ENCODE data around the gene LRRC45.

The LRRC45 gene

DNA sequence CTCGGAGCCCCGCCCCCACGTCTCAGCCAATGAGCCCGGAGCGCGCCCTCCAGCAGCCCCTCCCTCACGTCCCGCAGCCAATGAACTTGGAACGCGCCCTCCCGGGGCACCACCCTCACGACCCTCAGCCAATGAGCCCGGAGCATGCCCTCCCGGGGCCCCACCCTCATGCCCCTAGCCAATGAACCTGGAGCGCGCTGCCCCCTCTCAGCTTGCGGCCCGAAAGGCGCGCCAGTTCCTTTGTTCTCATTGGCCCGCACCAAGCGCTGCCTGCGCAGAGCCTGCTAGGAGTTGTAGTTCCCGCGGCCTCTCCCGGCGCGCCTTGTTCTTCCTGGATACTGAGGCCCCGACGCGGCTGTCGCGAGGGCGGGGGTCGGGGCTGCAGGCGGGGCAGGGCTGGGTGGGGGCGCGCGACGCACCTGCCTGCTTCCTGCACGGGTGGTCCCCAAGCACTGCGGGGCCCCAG, at the start of gene LRRC45:
LRRC45 (plus strand) TSS at position 325 of the 466 bp plus-strand sequence. CDS start 339 bp downstream, outside the sequence.
- peak within 1 kb of the TSS; percentile 99 for H3K27ac ChIP-seq
- TF ChIP-seq ZFX (IDR thresholded peaks at IDR 0.05), result no peak
- TF ChIP-seq, protein P1, sequence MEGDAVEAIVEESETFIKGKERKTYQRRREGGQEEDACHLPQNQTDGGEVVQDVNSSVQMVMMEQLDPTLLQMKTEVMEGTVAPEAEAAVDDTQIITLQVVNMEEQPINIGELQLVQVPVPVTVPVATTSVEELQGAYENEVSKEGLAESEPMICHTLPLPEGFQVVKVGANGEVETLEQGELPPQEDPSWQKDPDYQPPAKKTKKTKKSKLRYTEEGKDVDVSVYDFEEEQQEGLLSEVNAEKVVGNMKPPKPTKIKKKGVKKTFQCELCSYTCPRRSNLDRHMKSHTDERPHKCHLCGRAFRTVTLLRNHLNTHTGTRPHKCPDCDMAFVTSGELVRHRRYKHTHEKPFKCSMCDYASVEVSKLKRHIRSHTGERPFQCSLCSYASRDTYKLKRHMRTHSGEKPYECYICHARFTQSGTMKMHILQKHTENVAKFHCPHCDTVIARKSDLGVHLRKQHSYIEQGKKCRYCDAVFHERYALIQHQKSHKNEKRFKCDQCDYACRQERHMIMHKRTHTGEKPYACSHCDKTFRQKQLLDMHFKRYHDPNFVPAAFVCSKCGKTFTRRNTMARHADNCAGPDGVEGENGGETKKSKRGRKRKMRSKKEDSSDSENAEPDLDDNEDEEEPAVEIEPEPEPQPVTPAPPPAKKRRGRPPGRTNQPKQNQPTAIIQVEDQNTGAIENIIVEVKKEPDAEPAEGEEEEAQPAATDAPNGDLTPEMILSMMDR (conservative IDR thresholded peaks at IDR 0.05), result no peak

DNA sequence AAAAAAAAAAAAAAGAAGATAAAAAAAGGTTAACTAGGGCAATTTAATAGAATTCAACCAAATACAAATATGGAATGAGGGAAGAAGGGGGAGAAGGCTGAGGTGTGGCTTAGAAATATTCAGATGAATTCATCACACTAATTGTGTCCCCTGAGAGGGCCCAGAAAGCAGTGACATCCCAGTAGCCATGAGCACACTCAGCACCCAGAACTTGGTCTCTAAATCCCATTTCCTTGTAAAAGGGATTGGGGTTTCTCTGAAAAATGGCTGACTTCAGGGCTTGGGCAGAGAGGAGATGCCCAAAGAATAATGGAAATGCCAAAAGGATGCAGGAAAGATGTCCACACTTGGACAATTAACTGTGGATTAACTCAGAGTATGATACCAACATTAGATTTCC, 49.7 kb upstream of the LRRC45 start:
- TF ChIP-seq ZFX (IDR thresholded peaks at IDR 0.05), result no peak
- TF ChIP-seq, protein P1 (conservative IDR thresholded peaks at IDR 0.05), result no peak
- H3K27ac ChIP-seq, result no peak overlapping the region

DNA sequence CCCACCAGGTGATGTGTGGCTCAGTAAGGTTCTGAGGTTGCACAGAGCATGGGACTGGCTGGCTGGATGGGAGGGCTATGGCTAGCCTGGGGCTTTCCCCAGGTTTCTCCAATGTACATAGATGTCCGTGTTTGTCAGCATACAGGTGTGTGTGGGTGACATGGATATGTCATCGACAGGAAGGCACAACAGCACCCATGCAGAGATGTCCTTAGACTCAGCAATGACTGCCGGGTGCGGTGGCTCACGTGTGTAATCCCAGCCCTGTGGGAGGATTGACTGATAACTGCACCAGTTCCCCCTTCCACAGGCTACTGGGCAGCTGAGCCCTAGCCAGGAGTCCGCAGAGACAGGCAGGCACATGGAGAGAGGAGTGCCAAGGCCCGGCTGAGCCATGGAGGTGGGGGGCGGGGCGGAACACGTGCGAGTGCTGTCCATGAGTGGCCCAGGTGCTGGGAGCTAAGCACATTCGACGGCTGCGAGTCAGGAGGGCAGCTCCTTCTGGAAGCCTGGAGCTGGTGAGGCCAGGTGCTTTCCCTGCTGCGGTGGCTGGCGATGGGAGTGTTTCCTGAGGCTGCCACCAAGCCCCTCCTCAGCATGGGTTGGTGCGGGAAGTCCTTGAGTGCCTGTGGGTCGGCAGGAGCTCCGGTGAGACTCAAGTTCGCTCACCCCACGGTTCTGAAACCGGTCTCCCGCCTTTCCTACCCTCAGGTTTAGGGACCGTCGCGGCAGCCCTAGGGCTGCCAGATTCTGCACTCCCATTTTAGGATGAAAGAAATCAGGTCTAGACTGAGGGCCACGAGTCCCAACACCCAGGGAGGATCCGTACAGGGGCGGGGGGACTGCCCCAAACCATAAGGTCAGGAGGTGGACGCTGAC, 46.5 kb upstream of the LRRC45 start:
- TF ChIP-seq ZFX (IDR thresholded peaks at IDR 0.05), result no peak; the same call in 1 of the 2 replicates
- TF ChIP-seq, protein P1 (conservative IDR thresholded peaks at IDR 0.05), result no peak
- peak overlapping the region; percentile 98 for H3K27ac ChIP-seq

DNA sequence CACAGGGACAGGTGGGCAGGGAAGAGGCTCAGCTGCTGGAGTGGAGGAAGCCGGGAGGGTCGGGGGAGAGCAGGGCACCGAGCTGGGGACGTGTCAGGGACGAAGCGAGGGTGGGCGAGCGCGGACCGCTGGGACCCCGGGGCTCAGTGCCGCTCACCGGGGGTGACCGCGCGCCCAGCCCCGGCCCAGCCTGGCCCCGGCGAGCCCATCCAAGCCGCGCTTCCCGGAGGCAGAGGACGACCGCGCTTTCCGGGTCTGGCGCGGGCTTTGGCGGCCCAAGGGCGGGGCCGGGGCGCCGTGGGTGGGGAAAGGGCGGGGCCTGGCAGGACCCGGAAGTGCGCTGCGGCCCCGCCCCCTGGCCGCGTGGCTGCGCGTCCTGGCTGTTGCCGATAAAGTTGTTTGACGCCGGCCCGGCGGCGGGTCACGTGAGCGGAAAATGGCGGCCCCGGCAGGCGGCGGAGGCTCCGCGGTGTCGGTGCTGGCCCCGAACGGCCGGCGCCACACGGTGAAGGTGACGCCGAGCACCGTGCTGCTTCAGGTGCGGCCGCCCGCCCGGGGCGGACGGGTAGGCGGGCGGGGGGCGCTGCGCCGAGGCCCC, 45.8 kb upstream of the LRRC45 start, which contains the start of gene ASPSCR1:
ASPSCR1 (plus strand) TSS at position 419 of the 598 bp plus-strand sequence; CDS start at position 437, 18 bp downstream.
- TF ChIP-seq, protein P1 (conservative IDR thresholded peaks at IDR 0.05), result no peak
- no peak for TF ChIP-seq ZFX (IDR thresholded peaks at IDR 0.05)
- peak within 1 kb of the TSS; percentile 98 for H3K27ac ChIP-seq

DNA sequence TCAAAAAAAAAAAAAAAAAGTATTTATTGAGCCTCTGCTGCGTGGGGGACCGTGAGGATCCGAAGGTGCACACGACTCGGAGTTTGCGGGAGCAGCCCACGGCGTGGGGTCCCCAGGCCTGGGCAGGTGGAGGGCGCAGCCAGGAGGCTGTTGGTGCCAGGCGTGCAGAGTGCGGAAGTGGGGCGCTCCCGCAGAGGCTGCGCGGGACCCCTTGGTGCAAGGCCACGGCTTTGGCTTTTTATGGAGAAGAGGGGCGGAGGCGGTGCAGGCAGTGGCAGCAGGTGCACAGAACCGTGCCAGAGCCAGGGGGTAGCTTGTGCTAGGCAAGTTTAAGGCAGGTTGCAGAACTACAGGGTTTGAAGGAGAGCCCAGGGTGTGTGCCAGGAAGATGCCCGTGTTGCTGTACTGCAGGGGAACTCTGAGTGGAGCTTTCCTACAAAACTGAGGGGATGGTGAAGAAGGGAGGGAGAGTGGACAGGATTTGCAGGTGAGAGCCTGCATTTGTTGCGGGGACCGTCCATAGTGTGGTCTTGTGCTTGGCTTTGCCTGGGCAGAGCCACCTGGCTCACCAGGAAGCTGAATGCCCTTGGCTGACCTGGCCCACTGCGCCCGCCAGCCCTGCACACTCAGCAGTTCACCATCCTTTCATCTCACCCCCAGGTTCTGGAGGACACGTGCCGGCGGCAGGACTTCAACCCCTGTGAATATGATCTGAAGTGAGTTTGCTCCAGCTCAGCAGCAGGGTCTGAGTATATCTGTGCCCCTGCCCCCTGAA, 44.4 kb upstream of the LRRC45 start:
- no peak for TF ChIP-seq ZFX (IDR thresholded peaks at IDR 0.05)
- TF ChIP-seq, protein P1 (conservative IDR thresholded peaks at IDR 0.05), result no peak
- H3K27ac ChIP-seq, result peak overlapping the region; percentile 98

DNA sequence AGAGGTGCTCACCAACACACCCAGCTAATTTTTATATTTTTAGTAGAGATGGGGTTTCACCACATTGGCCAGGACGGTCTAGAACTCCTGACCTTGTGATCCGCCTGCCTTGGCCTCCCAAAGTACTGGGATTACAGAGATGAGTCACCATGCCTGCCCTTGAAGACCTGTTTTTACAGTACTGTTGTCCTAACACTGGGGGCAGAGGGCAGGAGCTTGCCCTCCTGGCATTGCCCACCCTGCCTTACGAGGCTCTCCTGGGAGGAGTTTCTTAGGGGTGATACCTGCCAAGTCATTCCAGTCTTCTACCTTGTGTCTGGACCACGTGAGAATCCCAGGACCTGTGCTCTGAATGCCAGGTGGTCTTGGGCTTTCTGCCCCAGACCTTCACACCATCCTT, 43.0 kb upstream of the LRRC45 start:
- no peak for TF ChIP-seq ZFX (IDR thresholded peaks at IDR 0.05)
- TF ChIP-seq, protein P1 (conservative IDR thresholded peaks at IDR 0.05), result no peak
- H3K27ac ChIP-seq, result no peak overlapping the region
